PC-3 (cell line): ENCODE results near the gene PDIA6. TPM values are rescaled to one million over a fixed set of nuclear protein-coding genes. Genes with fewer than 3 reads are reported as not detected.

Experiments
- ATAC-seq: fragments of 200-7000 bp; cut with Tn5 transposase; 2 replicates; pipeline ENCODE4 v1.9.1; 2020; ENCODE audit warnings: mild to moderate bottlenecking, moderate library complexity
- BruUV-seq: library from RNA; stranded (reverse); fragments of 400-500 nt; replicated peaks from 2 replicates; lab custom pipeline; 2021; lab: Mats Ljungman, UMichigan
- CTCF ChIA-PET: fragments of 300-600 bp; sonication (Branson Sonifier 250); formaldehyde crosslinking; loops from one replicate; lab custom pipeline; 2022; ENCODE audit warnings: antibody characterized with exemption; lab: Charles Lee
- POLR2A ChIA-PET: fragments of 300-600 bp; sonication (Branson Sonifier 250); formaldehyde crosslinking; loops from one replicate; lab custom pipeline; 2022; ENCODE audit warnings: antibody characterized with exemption; ENCODE audit not compliant: unreplicated experiment; lab: Charles Lee
- DNase-seq: peaks from one replicate; pipeline ENCODE4 v3.0.0-alpha.2; 2015
- H2AFZ ChIP-seq: fragments of 300-600 bp; sonication (generic); 2 replicates; pipeline ENCODE4 v1.6.0; 2016; ENCODE audit warnings: antibody characterized with exemption, low read length
- H3F3A ChIP-seq: fragments of 300-600 bp; sonication (generic); one replicate; pipeline ENCODE4 v1.6.0; 2017; ENCODE audit warnings: antibody characterized with exemption, low read length, control low read depth, mild to moderate bottlenecking; ENCODE audit not compliant: unreplicated experiment
- H3K27ac ChIP-seq: fragments of 300-600 bp; sonication (generic); 2 replicates; pipeline ENCODE4 v1.5.1; 2016; ENCODE audit warnings: mild to moderate bottlenecking, low read length
- H3K27me3 ChIP-seq: fragments of 300-600 bp; sonication (generic); 2 replicates; pipeline ENCODE4 v1.6.1; 2016; ENCODE audit warnings: low read length, mixed read lengths
- H3K36me3 ChIP-seq: fragments of 300-600 bp; sonication (generic); 2 replicates; pipeline ENCODE4 v1.6.1; 2016; ENCODE audit warnings: low read depth, mixed run types, low read length, mixed read lengths
- H3K4me1 ChIP-seq: fragments of 300-600 bp; sonication (generic); 2 replicates; pipeline ENCODE4 v1.5.1; 2016; ENCODE audit warnings: low read length; ENCODE audit not compliant: insufficient read depth
- H3K4me2 ChIP-seq: fragments of 300-600 bp; sonication (generic); 2 replicates; pipeline ENCODE4 v1.6.0; 2016; ENCODE audit warnings: low read length
- H3K4me3 ChIP-seq: fragments of 300-600 bp; sonication (generic); 2 replicates; pipeline ENCODE4 v1.5.1; 2016; ENCODE audit warnings: mild to moderate bottlenecking, low read length, mixed read lengths
- H3K79me2 ChIP-seq: fragments of 300-600 bp; sonication (generic); 2 replicates; pipeline ENCODE4 v1.6.1; 2017; ENCODE audit warnings: low read length, mixed read lengths
- H3K9ac ChIP-seq: fragments of 300-600 bp; sonication (generic); 2 replicates; pipeline ENCODE4 v1.6.0; 2016; ENCODE audit warnings: mild to moderate bottlenecking, low read length
- H3K9me2 ChIP-seq: fragments of 300-600 bp; sonication (generic); replicated peaks from 2 replicates; pipeline ENCODE4 v1.6.1; 2016; ENCODE audit warnings: mixed run types, low read length, mixed read lengths
- H3K9me3 ChIP-seq: fragments of 300-600 bp; sonication (generic); 2 replicates; pipeline ENCODE4 v1.6.1; 2016; ENCODE audit warnings: low read length, mixed read lengths
- H4K20me1 ChIP-seq: fragments of 300-600 bp; sonication (generic); 2 replicates; pipeline ENCODE4 v1.6.1; 2016; ENCODE audit warnings: low read length, mixed read lengths
- CTCF ChIP-seq: fragments of 300-600 bp; sonication (generic); conservative IDR thresholded peaks from 2 replicates; pipeline ENCODE4 v1.5.1; 2017; ENCODE audit warnings: antibody characterized with exemption, low read depth, mild to moderate bottlenecking, low read length
- EZH2 ChIP-seq: fragments of 300-600 bp; sonication (generic); IDR thresholded peaks from one replicate; pipeline ENCODE4 v1.6.1; 2017; ENCODE audit warnings: antibody characterized with exemption, mild to moderate bottlenecking, low read length; ENCODE audit not compliant: unreplicated experiment
- EZH2phosphoT487 ChIP-seq: fragments of 300-600 bp; sonication (generic); IDR thresholded peaks from 2 replicates; pipeline ENCODE4 v1.6.1; 2018; ENCODE audit warnings: mild to moderate bottlenecking, antibody characterized with exemption, low read length, borderline replicate concordance
- intact Hi-C: fragments of 100-400 bp; cut with micrococcal nuclease; formaldehyde crosslinking; loops from 2 replicates; pipeline ENCODE4 v1.9.0; 2023
- total RNA-seq: library from RNA; depleted of rRNA; stranded (reverse); fragments of >200 nt; gene quantifications from 2 replicates; pipeline ENCODE4 v1.2.3, GENCODE V29; 2014

Gene PDIA6
- total RNA-seq, 1 experiment from 2014 or later, result 351 TPM

GRCh38 chr2:10830203-10830602 lies 17.6 kb upstream of the PDIA6 start:
- Histone ChIP-seq H3K27me3 (peaks cover 13% of the 10 kb centered on the region; the same call in 1 of the 2 replicates), H3K4me2 (no peak overlapping the region), H3K4me1 (peaks cover 13% of the 10 kb centered on the region; the same call in 1 of the 2 replicates), H2AFZ (no peak overlapping the region), H3K27ac (no peak overlapping the region), H3F3A (no peaks in the 10 kb centered on the region), H3K9me3 (no peaks in the 10 kb centered on the region), H3K4me3 (no peak overlapping the region), H3K36me3 (no peaks in the 10 kb centered on the region), H3K79me2 (no peaks in the 10 kb centered on the region), H3K9me2 (no peaks in the 10 kb centered on the region), H3K9ac (no peak overlapping the region), H4K20me1 (no peaks in the 10 kb centered on the region)
- intact Hi-C loops, result no loop called here
- no peak for DNase-seq
- ChIA-PET POLR2A (no interaction called here), CTCF (interaction anchor here (1.4 kb wide), 1 partner anchor 294 kb away, joined by 5 read pairs; no protein-coding TSS in a partner anchor)
- no TSS peak for BruUV-seq
- TF ChIP-seq CTCF, result no peak
- TF ChIP-seq EZH2phosphoT487, result no peak
- no peak for TF ChIP-seq EZH2
- no peak for ATAC-seq

GRCh38 chr2:10829299-10829698 lies 16.7 kb upstream of the PDIA6 start:
- H3K9me2 ChIP-seq, result no peaks in the 10 kb centered on the region
- no peaks in the 10 kb centered on the region for H3K9me3 ChIP-seq
- ChIA-PET CTCF (interaction anchor here (1.4 kb wide), 1 partner anchor 295 kb away, joined by 5 read pairs; no protein-coding TSS in a partner anchor), POLR2A (no interaction called here)
- H3K27ac ChIP-seq, result no peak overlapping the region
- no peak overlapping the region for H3K4me2 ChIP-seq
- no TSS peak for BruUV-seq
- no peaks in the 10 kb centered on the region for H3K36me3 ChIP-seq
- no peaks in the 10 kb centered on the region for H4K20me1 ChIP-seq
- H3K9ac ChIP-seq, result no peak overlapping the region
- no peak overlapping the region for H2AFZ ChIP-seq
- H3K4me1 ChIP-seq, result peaks cover 9% of the 10 kb centered on the region; the same call in 1 of the 2 replicates
- peaks cover 19% of the 10 kb centered on the region; the same call in 1 of the 2 replicates for H3K27me3 ChIP-seq
- H3K4me3 ChIP-seq, result no peak overlapping the region
- intact Hi-C loops, result no loop called here
- no peaks in the 10 kb centered on the region for H3K79me2 ChIP-seq
- no peak for DNase-seq
- no peaks in the 10 kb centered on the region for H3F3A ChIP-seq
- no peak for ATAC-seq
- no peak for TF ChIP-seq EZH2
- TF ChIP-seq EZH2phosphoT487, result no peak
- TF ChIP-seq CTCF, result no peak

- H3K27ac ChIP-seq, result no peak overlapping the region
- no peaks in the 10 kb centered on the region for H4K20me1 ChIP-seq
- no peak overlapping the region for H2AFZ ChIP-seq
- no peak overlapping the region for H3K4me2 ChIP-seq
- H3K9me2 ChIP-seq, result no peaks in the 10 kb centered on the region
- H3K79me2 ChIP-seq, result no peaks in the 10 kb centered on the region
- ATAC-seq, result no peak
- H3K9ac ChIP-seq, result no peak overlapping the region
- no peak for TF ChIP-seq EZH2phosphoT487
- TF ChIP-seq CTCF, result no peak
- no peak for TF ChIP-seq EZH2
- CTCF ChIA-PET, result no interaction called here
- peaks cover 3% of the 10 kb centered on the region; the same call in 1 of the 2 replicates for H3K4me1 ChIP-seq
- H3K9me3 ChIP-seq, result no peaks in the 10 kb centered on the region
- H3K27me3 ChIP-seq, result peaks cover 28% of the 10 kb centered on the region; the same call in 1 of the 2 replicates
- no peaks in the 10 kb centered on the region for H3F3A ChIP-seq
- intact Hi-C loops, result no loop called here
- H3K36me3 ChIP-seq, result no peaks in the 10 kb centered on the region
- no peak for DNase-seq
- H3K4me3 ChIP-seq, result no peak overlapping the region
- POLR2A ChIA-PET, result no interaction called here
- BruUV-seq, result no TSS peak
These were observed 15.8 kb upstream of the PDIA6 start for GRCh38 chr2:10828346-10828745.
